K562 (cell line): ENCODE data around the gene KDELR3. TPM values are rescaled to one million over a fixed set of nuclear protein-coding genes. Genes with fewer than 3 reads are reported as not detected.

Source experiments
- ATAC-seq: fragments of 200-7000 bp; cut with Tn5 transposase; 3 replicates; pipeline ENCODE4 v1.9.1; 2020; ENCODE audit warnings: moderate library complexity
- BruUV-seq: library from RNA; stranded (reverse); fragments of 400-500 nt; replicated peaks from 2 replicates; lab custom pipeline; 2021; lab: Mats Ljungman, UMichigan
- CTCF ChIA-PET: fragments of 300-600 bp; formaldehyde crosslinking; extraction: SDS; loops from one replicate; lab custom pipeline; 2021; ENCODE audit warnings: low intra/inter-chr PET ratio; lab: Yijun Ruan, JAX
- POLR2A ChIA-PET: fragments of 300-600, 350-650 bp; sonication (Branson Sonifier 250); formaldehyde crosslinking; extraction: SDS; loops from one replicate; lab custom pipeline; 2021; ENCODE audit warnings: antibody characterized with exemption, inconsistent platforms; lab: Yijun Ruan, JAX
- DNase-seq, 4 experiments: peaks; one replicate each; pipeline versions ENCODE4 v3.0.0 to v3.0.0-alpha.2; 2011 to 2018; ENCODE audit warnings: low spot score in 3 of 4, mixed read lengths in 3 of 4; ENCODE audit errors: extremely low read depth in 1 of 4
- FAIRE-seq: peaks from 2 replicates; lab custom pipeline; 2011; peaks lifted over from hg19 to GRCh38; lab: Jason Lieb, UNC
- H2AFZ ChIP-seq: 2 replicates; pipeline ENCODE4 v1.6.0; 2011; ENCODE audit warnings: low read depth, low read length, control low read depth, inconsistent platforms
- H3K27ac ChIP-seq: fragments of 200-600 bp; 3 replicates; pipeline ENCODE4 v1.8.0; 2011; ENCODE audit warnings: low read depth, mild to moderate bottlenecking, control low read depth, inconsistent platforms, low read length, moderate library complexity, mixed read lengths; ENCODE audit errors: extremely low read depth
- H3K27me3 ChIP-seq, 2 experiments: fragments of 300-600 bp in 1 of 2; 2 replicates in 1 of 2; 3 replicates in 1 of 2; pipeline versions ENCODE4 v1.6.0 to v1.8.0; 2011; ENCODE audit warnings: inconsistent platforms in 2 of 2, low read length in 2 of 2, mild to moderate bottlenecking in 1 of 2, mixed read lengths in 1 of 2, moderate library complexity in 1 of 2; ENCODE audit not compliant: control insufficient read depth in 2 of 2, insufficient read depth in 2 of 2
- H3K36me3 ChIP-seq: fragments of 300-600 bp; 3 replicates; pipeline ENCODE4 v1.8.0; 2011; ENCODE audit warnings: mild to moderate bottlenecking, low read length, inconsistent platforms; ENCODE audit not compliant: control insufficient read depth, insufficient read depth
- H3K4me1 ChIP-seq, 2 experiments: fragments of 200-600 bp in 1 of 2; replicated peaks in 1 of 2; 2 replicates in 1 of 2; 3 replicates in 1 of 2; pipeline versions ENCODE4 v1.5.1 to v1.8.0; 2011; ENCODE audit warnings: inconsistent platforms in 2 of 2, low read length in 2 of 2, mild to moderate bottlenecking in 1 of 2, mixed read lengths in 1 of 2, moderate library complexity in 1 of 2; ENCODE audit not compliant: control insufficient read depth in 2 of 2, insufficient read depth in 2 of 2
- H3K4me2 ChIP-seq: 2 replicates; pipeline ENCODE4 v1.6.1; 2011; ENCODE audit warnings: low read length, control low read depth, inconsistent platforms, mixed read lengths; ENCODE audit not compliant: insufficient read depth
- H3K4me3 ChIP-seq: fragments of 200-600 bp; sonication (generic), shearing (Covaris generic); 2 replicates; pipeline ENCODE4 v1.5.1; 2016; ENCODE audit warnings: control low read depth, inconsistent platforms
- H3K79me2 ChIP-seq: fragments of 200-600 bp; 3 replicates; pipeline ENCODE4 v1.8.0; 2011; ENCODE audit warnings: low read length, inconsistent platforms; ENCODE audit not compliant: control insufficient read depth, insufficient read depth
- H3K9ac ChIP-seq, 2 experiments: 2 replicates each; pipeline versions ENCODE4 v1.6.0 to v1.6.1; 2011; ENCODE audit warnings: low read depth in 2 of 2, low read length in 2 of 2, control low read depth in 1 of 2, inconsistent platforms in 1 of 2, mild to moderate bottlenecking in 1 of 2, mixed read lengths in 1 of 2; ENCODE audit not compliant: insufficient read depth in 1 of 2
- H3K9me1 ChIP-seq: one replicate; pipeline ENCODE4 v1.6.0; 2011; ENCODE audit warnings: inconsistent platforms, mild to moderate bottlenecking, low read length, moderate library complexity; ENCODE audit not compliant: control insufficient read depth, insufficient read depth
- H3K9me3 ChIP-seq: replicated peaks from 2 replicates; pipeline ENCODE4 v1.5.1; 2011; ENCODE audit warnings: low read depth, low read length, inconsistent platforms; ENCODE audit not compliant: control insufficient read depth, insufficient read depth
- H4K20me1 ChIP-seq: replicated peaks from 2 replicates; pipeline ENCODE4 v1.6.1; 2011; ENCODE audit warnings: low read length, inconsistent platforms, mixed read lengths; ENCODE audit not compliant: control insufficient read depth, insufficient read depth
- CCAR2 ChIP-seq: fragments of 200-400 bp; formaldehyde crosslinking; IDR thresholded peaks from 2 replicates; pipeline ENCODE4 v1.6.1; 2017; ENCODE audit warnings: mild to moderate bottlenecking, low read depth, low read length
- PRDM10 ChIP-seq: fragments of 450-650 bp; IDR thresholded peaks from 2 replicates; pipeline ENCODE4 v1.6.1; 2018; ENCODE audit not compliant: partially characterized antibody
- TEAD1 ChIP-seq, 2 experiments: fragments of 450-650 bp in 1 of 2; sonication (generic) in 1 of 2; formaldehyde crosslinking; IDR thresholded peaks; 2 replicates each; pipeline versions ENCODE4 v1.4.0 to v1.8.0; 2020 to 2022; ENCODE audit warnings: mild to moderate bottlenecking in 2 of 2, missing genetic modification reagents in 1 of 2
- ZBTB26 ChIP-seq: fragments of 450-650 bp; formaldehyde crosslinking; IDR thresholded peaks from 2 replicates; pipeline ENCODE4 v1.4.0; 2022; ENCODE audit warnings: missing genetic modification characterization
- ZNF644 ChIP-seq: fragments of 200-800 bp; sonication (Bioruptor generic); IDR thresholded peaks from 2 replicates; pipeline ENCODE4 v1.6.1; 2016; ENCODE audit warnings: low read depth, missing genetic modification characterization, missing compliant biosample characterization
- WGBS: fragments of 100-300 bp; shearing (Covaris generic); methylation state at CpG from one replicate; pipeline ENCODE4 v1.1.6; 2016; ENCODE audit warnings: low coverage, mixed read lengths; ENCODE audit not compliant: insufficient coverage; ENCODE audit errors: missing lambda C conversion rate; 5-methylcytosine and 5-hydroxymethylcytosine counted together
- in situ Hi-C: fragments of 300-500 bp; cut with MboI; formaldehyde crosslinking; loops from 4 replicates; pipeline ENCODE4 v1.15.0; 2018; ENCODE audit warnings: inconsistent platforms, mixed read lengths
- intact Hi-C: fragments of 100-400 bp; cut with micrococcal nuclease; formaldehyde crosslinking; loops from 2 replicates; pipeline ENCODE4 v1.14.2; 2022
- polyA plus RNA-seq, 8 experiments: library from polyadenylated mRNA; depleted of rRNA in 4 of 8; stranded (reverse) in 5 of 8; unstranded in 3 of 8; fragments of >200 nt; fragmentation: Nextera tagmentation in 2 of 8; fragmentation: Illumina TruSeq in 1 of 8; extraction: Ambion mirVana in 2 of 8; extraction: Trizol in 1 of 8; gene quantifications; 2 replicates each; pipeline versions ENCODE4 v1.2.1 to v1.2.3, GENCODE V29; 2011 to 2014; ENCODE audit warnings: inconsistent platforms in 1 of 8, missing spikeins in 1 of 8
- total RNA-seq, 7 experiments: library from RNA; depleted of rRNA in 6 of 7; stranded (reverse); fragments of >200 nt in 6 of 7; fragmentation: Illumina TruSeq in 2 of 7; extraction: Trizol in 2 of 7; gene quantifications; 2 replicates each; pipeline versions ENCODE4 v1.2.1 to v1.2.3, GENCODE V29; 2011 to 2021; ENCODE audit warnings: low replicate concordance in 1 of 7

The KDELR3 gene
- total and polyA plus RNA-seq, 9 of the 15 experiments (the other 6 are each of a cell fraction or from before 2014, with no cell fraction given): 7.1 to 44.8 (median 9.6) TPM

GRCh38 chr22:38491707-38492348 lies 23.9 kb downstream of the KDELR3 start:
- no peak overlapping the region for H2AFZ ChIP-seq
- intact Hi-C loops (no loop called here), in situ Hi-C loops (no loop called here)
- ATAC-seq: no peak; the same call in 2 of the 3 replicates
- H3K9me3 ChIP-seq: no peaks in the 10 kb centered on the region
- no peak overlapping the region for H3K4me2 ChIP-seq
- H3K36me3 ChIP-seq: peaks cover 94% of the 10 kb centered on the region
- 75% methylated on average over 4 of the region's 5 CpGs for WGBS
- CTCF ChIA-PET: no interaction called here
- H4K20me1 ChIP-seq: no peaks in the 10 kb centered on the region
- no peak overlapping the region for H3K9ac ChIP-seq
- TF ChIP-seq ZBTB26 (CRISPR knock-in tag): no peak
- TF ChIP-seq CCAR2: no peak
- TF ChIP-seq TEAD1 (CRISPR knock-in tag; IDR thresholded peaks at IDR 0.05): no peak
- TF ChIP-seq ZNF644 (tag): no peak
- TF ChIP-seq PRDM10: peak; percentile 18
- no peak for DNase-seq
- H3K27ac ChIP-seq: no peak overlapping the region
- H3K27me3 ChIP-seq: no peaks in the 10 kb centered on the region
- peaks cover 10% of the 10 kb centered on the region for H3K79me2 ChIP-seq
- BruUV-seq: no TSS peak
- FAIRE-seq: no peak
- no peak overlapping the region for H3K4me3 ChIP-seq
- peaks cover 3% of the 10 kb centered on the region for H3K9me1 ChIP-seq
- POLR2A ChIA-PET: interaction anchor here (1.5 to 2.4 kb wide), 3 partner anchors 9 to 10 kb away, joined by 4 to 13 read pairs (median 8); no protein-coding TSS in a partner anchor
- no peaks in the 10 kb centered on the region for H3K4me1 ChIP-seq
